CD4-positive, alpha-beta T cell treated with Interleukin-12 subunit alpha and Interleukin-12 subunit beta, for 1 hour (primary cell): ENCODE results near the gene WDR43.
"Not testable (repeated sequence)": the region's sequence is repeated elsewhere in the genome, so short reads cannot be mapped to it uniquely, and the experiment has no call there.

Source experiments
- DNase-seq: peaks from one replicate; pipeline ENCODE4 v3.0.0-alpha.2; 2020

Gene WDR43

GRCh38 chr2:28972778-28973335 lies 78.4 kb downstream of the WDR43 start:
- no peak for DNase-seq

DNA sequence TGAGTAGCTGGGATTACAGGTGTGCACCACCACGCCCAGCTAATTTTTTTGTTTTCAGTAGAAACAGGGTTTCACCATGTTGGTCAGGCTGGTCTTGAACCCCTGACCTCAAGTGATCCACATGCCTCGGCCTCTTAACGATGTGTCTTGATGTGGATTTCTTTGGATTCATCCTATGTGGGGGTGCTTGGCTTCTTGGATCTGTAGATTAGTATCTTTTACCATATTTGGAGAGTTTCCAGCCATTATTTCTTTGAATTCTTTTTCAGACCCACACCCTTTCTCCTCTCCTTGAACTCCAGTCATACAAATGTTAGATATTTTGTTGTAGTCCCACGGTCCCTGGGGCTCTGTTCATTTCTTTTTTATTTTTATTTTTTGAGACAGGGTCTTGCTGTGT lies 79.8 kb downstream of the WDR43 start:
- no peak for DNase-seq

DNA sequence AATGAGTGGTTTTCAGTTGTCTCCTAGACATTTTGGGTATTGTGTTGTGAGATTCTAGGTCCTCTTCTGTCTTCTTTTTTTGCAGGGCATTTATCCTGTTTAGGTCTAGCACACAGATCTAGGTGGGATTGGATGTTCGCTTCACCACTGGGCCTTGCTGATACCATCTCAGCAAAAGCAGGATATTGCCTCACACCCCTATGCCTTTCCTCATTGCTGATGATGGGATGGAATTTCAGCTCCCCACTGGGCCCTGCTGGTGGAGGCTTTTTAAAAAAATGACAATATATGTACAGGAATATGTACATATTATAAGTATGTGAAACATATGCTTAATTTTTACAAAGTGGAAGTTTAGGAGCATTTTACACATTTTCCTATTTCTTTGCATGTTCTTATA lies 81.2 kb downstream of the WDR43 start:
- no peak for DNase-seq

DNA sequence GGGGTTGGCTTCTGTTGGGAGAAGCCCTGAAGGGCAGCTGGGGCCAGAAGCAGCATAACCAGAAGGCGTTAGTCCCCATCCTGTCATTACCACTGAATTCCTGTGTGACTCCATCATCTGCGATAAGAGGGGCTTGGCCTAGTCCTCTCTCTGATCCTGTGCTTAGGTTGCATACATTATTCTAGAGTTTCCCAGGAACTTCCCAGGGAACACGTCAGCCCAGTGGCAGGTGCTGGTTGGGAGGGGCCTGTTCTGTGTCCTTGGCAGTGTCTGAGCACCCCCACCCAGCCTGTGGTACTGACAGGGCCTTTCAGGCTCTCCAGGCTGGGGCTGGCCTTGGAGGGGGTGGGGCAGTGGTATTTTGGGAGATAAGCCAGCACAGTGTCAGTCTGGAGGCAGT lies 82.1 kb downstream of the WDR43 start:
- no peak for DNase-seq

DNA sequence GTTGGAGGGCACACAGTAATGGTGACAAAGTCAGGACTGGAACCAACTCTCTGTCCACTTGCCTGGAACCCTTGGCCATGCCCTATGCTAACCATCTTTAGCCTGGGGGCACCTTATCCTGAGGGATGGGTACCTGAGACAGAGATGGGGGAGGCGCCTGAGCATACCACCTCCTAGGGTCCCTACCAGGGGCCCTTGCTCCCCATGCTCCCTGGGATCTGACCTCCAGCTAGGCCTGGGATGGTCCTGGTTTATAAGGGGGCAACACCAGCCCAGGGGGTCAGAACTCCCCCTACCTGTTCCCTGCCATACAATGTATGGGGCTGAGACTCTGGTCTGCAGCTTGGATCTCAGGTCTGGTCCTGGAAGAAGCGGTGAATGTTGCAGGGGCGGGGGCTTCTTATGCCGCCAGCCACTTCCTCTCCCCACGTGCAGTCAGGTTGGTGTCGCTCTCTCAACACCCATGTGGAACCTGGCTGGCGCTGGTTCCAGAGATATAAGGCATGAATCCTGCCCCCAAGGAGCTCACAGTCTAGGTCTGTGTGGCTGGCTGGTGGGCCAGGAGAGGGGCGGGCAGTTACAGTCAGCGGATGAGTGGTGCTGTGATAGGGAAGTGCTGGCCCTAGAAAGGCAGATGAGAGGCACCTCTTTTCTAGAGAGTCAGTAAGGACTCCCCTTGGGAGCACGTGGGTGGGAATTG lies 82.9 kb downstream of the WDR43 start:
- no peak for DNase-seq

DNA sequence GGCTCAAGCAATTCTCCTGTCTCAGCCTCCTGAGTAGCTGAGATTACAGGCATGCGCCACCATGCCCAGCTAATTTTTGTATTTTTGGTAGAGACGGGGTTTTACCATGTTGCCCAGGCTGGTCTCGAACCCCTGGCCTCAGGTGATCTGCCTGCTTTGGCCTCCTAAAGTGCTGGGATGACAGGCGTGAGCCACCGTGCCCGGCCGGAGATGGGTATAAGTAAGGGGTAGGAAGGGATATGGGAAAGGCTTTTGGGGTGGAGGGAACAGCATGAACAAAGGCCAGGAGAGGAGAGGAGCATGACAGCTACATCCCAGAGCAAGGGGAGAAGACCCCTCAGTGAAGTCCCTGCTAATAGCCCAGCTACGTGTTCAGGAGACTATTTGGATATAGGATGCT lies 83.5 kb downstream of the WDR43 start:
- not testable (repeated sequence) for DNase-seq

DNA sequence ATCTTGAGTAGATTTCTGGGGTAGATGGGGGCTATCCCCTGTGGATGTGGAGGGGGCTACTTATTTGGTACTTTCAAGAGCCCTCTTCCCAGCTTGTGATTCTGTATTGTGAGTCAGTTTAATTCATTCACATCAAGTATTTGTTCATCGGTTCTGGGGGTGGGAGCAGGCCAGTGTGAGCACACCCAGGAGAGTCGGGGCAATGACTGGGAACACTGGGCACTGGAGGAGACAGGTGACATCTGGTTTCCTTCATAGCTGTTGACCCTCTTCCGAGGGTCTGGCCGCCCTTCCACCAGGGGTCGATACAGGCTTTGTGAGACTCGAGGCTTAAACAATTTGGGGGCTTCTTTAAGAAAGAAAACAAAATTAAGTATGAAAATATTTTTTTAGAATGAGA lies 84.1 kb downstream of the WDR43 start:
- DNase-seq = no peak

- no peak for DNase-seq
Measured at GRCh38 chr2:28979041-28979440, 84.6 kb downstream of the WDR43 start.

DNA sequence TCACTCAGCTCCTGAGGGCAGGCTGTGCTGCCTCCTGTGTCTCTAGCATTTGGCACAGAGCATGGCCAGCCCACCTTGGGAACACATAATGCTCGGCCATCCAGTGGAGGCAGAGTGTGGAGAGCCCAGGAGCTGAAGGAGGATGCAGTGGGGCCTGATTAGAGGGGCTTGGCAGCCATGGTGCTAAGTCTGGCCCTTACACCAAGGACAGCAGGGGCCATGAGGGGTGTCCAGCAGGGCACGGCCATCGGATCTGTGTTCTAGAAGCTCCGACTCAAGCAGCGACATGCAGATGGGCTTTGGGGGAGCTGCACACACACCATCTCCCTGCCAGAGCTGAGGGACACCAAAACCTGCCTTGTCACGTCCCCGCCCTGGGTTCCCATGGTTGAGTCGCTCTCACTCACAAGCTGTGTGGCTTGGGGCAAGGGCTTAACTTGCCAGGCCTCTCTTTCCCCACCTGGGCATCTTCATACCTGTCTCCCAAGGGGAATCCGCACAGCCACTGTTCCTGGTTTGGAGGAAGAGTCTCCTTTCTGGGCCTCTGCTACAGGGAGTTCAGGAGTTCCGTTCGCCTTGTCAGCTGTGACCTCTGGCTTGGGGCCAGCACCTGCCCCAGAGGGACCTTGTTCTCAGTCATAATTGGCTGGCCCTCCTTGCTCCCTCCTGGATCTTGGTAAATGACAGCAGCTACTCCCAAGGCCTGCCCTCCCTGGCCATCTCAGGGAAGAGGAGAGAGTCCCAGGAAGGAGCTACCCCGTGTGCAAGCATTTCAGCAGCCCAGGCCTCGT lies 85.3 kb downstream of the WDR43 start:
- DNase-seq = no peak

DNA sequence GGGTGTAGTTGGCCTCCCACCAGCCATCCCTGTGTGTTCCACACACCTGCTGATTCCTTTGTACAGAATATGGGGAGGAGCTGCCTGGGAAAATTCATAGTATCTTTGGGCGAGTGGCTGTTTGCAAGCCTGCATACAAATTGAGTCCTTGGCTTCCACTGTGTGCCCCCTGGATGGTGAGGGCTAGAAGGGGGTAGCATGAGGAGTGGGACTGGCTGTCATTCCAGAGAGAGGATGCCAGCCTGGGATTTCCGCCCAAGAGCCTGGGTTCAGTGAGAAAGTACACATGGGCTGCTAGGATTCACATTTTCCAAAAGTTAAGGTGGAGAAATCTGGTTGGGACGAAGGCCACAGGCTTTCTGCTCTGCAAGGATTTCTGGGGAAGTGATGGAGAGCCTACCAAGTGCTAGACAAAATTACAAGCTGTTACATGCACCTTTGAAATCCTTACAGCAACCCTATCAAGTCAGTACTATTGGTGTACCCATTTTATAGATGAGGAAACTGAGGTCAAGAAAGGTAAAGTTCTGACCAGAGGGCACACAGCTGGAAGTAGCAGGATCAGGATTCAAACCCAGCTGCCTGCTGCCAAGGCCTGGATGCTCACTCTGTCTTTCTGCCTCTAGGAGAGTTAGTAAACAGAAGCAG lies 86.0 kb downstream of the WDR43 start:
- DNase-seq = no peak

DNA sequence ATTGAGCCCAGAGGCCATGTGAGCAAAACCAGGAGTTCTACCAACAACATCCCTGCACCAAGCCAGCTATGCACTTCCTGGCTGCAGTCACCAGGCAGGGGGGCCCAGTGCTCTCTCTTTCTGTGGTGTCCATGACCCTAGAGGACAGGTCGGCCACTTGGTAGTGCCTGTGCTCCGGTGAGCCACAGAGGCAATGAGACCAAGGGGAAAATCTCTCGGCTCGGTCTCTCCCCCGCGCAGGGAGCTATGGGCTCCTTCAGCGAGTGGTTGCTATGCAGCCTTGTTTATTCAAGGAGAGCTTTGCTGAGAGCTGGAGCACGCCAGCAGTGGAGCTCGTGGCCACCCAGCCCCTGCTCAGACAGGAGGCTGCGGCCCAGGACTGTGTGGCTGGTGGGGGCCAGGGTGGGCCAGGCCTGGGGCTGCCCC lies 86.6 kb downstream of the WDR43 start, which contains the start of gene TOGARAM2:
Gene TOGARAM2, plus strand, starts transcription at position 283 of the 426 bp plus-strand sequence. CDS start 13,537 bp downstream, outside the sequence.
- no peak for DNase-seq

- DNase-seq = no peak
Measured at GRCh38 chr2:28981620-28982376, 87.3 kb downstream of the WDR43 start.

GRCh38 chr2:28982381-28982950 lies 88.0 kb downstream of the WDR43 start:
- DNase-seq = no peak

- DNase-seq = no peak
Measured at GRCh38 chr2:28986429-28986828, 92.0 kb downstream of the WDR43 start.

DNA sequence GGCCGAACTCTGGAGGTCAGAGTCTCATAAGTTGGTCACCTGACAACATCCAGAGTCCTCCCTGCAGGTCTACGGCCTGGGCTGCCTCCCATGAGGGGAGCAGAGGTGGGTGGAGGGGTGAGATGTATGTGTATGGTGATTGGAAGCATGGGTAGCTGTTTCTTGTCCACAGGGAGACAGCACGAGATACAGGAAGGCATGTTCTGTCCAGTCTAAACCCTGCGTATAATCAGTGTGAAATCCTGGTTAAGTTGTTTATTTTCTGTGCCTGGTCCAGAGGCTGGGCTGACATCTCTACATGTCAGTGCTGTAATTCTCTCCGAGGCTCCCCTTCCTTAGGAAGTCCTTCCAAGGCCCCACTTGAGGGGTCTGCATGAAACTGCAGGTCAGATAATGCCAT lies 95.5 kb downstream of the WDR43 start:
- no peak for DNase-seq

GRCh38 chr2:28990445-28990844 lies 96.0 kb downstream of the WDR43 start:
- DNase-seq = no peak

DNA sequence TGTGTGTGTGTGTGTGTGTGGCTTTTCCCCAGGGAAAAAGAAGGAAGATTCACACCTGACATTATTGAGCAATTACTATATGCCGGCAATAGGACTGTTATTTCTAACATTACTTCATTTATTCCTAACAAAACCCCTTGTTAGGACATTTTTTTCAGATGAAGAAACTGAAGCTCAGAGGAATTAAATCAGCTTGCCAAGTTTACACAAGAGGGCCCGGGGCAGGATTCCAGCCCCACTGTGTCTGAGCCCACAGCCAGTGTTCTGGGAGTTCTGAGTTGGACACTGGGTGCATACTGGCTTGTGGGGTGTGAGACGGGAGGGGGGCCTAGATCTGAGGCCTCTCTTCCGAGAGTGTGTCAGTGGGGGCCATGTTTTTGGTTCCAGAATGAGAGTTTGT lies 96.6 kb downstream of the WDR43 start:
- no peak for DNase-seq

- DNase-seq = no peak
Measured at GRCh38 chr2:28991460-28991859, 97.0 kb downstream of the WDR43 start.

- no peak for DNase-seq
Measured at GRCh38 chr2:28993206-28993960, 98.9 kb downstream of the WDR43 start.

DNA sequence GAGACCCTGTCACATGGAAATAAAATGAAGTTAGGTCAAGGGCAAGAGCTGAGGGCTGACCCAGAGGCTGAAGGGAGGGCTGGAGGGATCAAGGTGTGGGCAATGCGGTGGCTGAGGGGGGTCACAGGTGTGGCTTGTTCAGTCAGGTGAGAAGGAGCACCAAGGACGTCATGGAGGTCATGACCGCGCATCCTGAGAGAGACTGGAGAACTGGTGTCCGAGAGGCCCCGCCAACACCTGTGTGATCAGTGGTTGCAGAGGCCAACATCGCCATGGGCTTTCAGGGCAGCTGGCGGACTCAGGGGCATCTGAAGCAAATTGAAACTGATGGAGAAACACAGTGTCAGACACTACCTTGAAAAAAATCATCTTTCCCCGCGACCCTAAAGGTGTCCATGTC lies 99.6 kb downstream of the WDR43 start:
- no peak for DNase-seq

DNA sequence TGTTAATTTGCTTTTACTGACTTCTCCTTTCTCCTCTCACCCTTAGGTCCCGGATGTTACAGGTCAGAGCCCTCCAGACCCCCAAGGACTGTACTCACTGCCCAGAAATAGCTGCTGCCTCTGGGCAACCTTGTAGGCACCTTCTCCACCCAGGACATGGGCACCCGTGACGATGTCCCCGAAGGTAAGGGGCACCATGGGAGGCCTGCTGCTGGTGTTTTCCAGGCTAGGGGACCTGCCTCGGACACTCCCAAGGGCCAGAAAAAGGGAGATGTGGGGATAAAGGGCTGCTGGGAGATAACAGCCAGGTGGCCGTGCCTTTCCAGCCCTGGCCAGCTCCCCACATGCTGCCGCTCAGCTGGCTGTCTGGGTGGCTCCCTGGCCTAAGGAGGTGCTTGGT lies 100.2 kb downstream of the WDR43 start:
- no peak for DNase-seq
